Endothelial cell of hepatic sinusoid (primary cell): Measurements from ENCODE around the gene RFX1.
"Not testable (repeated sequence)": the region's sequence is repeated elsewhere in the genome, so short reads cannot be mapped to it uniquely, and the experiment has no call there.

Experiments used
- in situ Hi-C: cut with HindIII; loops from 2 replicates; pipeline ENCODE4 v1.10.0; 2017; ENCODE audit warnings: low sequenced_read_pairs

Gene RFX1

DNA sequence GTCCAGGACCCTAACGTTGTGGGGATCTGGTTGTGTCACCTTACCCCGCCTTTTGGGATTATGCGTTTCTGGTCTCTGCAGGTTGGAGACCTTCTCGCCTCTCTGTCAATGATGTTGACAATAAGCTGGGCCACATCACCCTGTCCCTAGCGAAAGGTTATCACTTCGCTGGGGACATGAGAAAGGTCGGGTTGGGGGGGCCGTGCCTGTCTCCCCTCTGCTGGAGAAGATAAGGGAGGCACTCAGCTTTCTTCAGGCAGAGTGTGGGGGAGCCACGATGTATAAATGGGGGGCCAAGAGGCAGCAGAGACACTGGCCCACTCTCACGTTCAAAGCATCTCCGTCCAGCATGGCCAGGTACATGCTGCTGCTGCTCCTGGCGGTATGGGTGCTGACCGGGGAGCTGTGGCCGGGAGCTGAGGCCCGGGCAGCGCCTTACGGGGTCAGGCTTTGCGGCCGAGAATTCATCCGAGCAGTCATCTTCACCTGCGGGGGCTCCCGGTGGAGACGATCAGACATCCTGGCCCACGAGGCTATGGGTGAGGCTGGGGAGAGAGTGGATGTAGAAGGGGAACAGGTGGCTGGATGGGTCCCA lies 21.8 kb upstream of the RFX1 start, which contains the start of gene RLN3:
Gene RLN3 (plus strand): TSS at position 293 of the 595 bp plus-strand sequence. CDS start 57 bp downstream, at position 350.
- in situ Hi-C loops: no loop called here

DNA sequence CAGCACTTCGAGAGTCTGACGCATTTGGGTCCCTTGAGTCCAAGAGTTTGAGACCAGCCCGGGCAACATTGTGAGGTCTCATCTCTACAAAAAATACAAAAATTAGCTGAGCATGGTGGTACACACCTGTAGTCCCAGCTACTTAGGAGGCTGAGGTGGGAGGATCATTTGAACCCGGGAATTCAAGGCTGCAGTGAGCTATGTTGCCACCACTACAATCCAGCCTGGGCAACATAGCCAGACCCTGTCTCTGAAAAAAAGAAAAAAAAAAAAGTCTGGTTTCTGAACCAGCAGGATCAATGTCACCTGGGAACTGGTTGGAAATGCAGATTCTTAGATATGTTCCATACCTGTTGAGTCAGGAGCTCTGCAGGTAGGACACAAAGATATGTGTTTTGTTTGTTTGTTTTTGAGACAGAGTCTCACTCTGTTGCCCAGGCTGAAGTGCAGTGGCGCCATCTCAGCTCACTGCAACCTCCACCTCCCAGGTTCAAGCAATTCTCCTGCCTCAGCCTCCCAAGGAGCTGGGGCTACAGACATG lies 20.6 kb upstream of the RFX1 start:
- in situ Hi-C loops: not testable (repeated sequence)

DNA sequence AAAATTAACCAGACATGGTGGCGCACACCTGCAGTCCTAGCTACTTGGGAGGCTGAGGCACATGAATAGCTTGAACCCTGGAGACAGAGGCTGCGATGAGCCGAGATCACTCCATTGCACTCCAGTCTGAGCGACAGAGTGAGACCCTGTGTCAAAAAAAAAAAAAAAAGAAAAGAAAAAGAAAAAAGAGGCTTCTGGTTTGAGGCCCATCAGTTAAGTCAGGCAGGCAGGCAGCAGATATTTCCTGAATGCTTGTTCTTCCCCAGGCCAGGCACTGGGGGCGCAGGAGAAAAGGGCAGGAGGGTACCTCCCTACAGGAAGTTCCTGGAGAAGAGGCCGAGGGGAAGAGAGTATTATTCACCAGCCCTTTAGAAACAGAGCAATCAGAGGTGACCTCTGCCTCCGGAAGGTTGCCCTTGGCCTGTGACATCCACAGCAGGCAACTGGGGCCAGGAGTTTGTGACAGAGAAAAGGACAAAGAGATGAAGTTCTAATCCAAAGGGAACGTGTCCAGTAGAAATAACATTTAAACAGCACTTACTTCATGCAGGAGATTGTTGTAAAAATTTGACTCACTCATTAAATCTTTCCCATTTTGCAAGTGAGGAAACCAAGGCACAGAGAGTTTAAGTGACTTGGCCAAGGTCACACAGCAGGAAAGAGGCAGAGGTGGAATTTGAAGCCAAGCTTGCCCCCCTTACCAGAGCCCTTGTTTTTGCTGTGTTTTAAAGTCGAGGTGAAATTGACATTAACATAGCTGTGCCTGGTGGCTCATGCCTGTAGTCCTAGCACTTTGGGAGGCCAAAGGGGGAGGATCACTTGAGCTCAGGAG lies 17.5 kb upstream of the RFX1 start:
- in situ Hi-C loops: loop anchor here (5.0 kb wide), 1 partner anchor 136 kb away; no protein-coding TSS in a partner anchor

DNA sequence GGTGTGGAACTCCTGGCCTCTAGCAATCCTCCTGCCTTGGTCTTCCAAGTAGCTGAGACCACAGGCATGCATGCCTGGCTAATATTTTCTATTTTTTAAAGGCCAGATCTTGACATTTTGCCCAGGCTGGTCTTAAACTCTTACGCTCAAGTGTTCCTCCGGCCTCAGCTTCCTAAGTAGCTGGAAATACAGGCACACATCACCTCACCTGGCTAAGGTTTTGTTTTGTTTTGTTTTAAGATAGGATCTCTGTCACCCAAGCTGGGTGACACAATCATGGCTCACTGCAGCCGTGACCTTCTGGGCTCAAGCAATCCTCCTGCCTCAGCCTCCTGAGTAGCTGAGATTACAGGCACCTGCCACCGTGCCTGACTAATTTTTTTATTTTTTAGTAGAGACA lies 16.3 kb upstream of the RFX1 start:
- in situ Hi-C loops: loop anchor here (5.0 kb wide), 1 partner anchor 135 kb away; no protein-coding TSS in a partner anchor

DNA sequence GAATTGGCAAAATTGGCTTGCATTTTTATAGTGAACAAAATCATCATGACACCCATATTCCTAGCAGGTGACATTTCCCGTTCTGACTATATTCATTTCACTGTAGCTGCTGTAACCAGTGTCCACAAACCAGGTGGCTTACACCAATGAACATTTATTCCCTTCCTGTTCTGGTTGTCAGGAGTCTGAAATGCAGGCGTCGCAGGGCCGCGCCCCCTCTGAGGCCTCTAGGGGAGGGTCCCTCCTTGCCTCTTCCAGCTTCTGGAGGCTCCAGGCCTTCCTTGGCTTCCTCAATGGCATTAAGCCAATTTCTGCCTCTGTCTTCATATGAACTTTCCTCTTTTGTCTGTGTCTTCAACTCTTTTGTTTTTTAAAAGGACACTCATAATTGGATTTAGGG lies 15.4 kb upstream of the RFX1 start:
- in situ Hi-C loops: loop anchor here (5.0 kb wide), 1 partner anchor 134 kb away; no protein-coding TSS in a partner anchor

DNA sequence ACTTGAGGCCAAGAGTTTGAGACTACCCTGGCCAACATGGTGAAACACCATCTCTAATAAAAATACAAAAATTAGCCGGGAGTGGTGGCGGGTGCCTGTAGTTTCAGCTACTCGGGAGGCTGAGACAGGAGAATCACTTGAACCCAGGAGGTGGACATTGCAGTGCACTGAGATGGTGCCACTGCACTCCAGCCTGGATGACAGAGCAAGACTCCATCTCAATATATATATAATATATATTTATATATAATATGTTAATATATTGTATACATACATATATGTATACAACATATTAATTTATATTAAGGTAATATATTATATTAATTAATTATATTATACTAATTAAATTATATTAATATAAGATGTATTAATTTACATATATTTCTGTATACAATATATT lies 13.6 kb upstream of the RFX1 start:
- in situ Hi-C loops: loop anchor here (5.0 kb wide), 1 partner anchor 132 kb away; no protein-coding TSS in a partner anchor

DNA sequence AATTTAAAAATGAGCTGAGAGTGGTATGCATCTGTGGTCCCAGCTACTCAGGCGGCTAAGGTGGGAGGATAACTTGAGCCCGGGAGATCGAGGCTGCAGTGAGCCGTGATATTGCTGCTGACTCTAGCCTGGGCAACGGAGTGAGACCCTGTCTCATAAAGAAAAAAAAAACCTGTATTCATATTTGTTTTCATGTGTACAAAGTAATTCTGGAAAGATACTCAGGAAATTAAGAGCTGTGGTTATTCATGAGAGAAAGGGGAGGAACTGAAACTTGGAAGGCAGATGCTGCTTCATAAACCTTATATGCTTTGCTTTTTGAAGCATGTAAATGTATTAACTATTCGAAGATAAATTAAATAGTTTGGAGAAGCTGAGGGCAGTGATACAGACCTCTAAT lies 13.0 kb upstream of the RFX1 start:
- in situ Hi-C loops: no loop called here

DNA sequence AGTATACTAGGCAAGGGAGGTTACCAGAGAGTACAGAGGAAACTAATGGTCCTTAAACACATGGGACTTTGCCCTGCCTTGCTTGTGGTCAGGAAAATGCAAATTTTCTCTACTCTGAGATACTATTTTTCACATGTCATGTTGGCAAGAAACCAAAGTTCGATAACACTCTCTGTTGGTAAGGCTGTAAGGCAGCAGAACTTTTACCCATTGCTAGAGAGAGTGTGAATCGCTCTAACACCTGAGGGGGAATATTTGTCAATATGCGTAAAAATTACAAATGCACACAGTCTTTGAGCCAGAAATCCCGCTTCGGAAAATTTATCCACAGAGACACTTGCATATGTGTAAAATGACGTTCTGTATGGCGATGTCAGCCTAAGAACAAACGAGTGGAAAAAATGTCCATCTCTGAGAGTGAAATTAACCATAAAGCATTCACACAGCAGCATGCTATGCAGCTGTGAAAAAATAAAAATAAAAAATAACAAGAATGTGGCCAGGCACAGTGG lies 9.5 kb upstream of the RFX1 start:
- in situ Hi-C loops: no loop called here

DNA sequence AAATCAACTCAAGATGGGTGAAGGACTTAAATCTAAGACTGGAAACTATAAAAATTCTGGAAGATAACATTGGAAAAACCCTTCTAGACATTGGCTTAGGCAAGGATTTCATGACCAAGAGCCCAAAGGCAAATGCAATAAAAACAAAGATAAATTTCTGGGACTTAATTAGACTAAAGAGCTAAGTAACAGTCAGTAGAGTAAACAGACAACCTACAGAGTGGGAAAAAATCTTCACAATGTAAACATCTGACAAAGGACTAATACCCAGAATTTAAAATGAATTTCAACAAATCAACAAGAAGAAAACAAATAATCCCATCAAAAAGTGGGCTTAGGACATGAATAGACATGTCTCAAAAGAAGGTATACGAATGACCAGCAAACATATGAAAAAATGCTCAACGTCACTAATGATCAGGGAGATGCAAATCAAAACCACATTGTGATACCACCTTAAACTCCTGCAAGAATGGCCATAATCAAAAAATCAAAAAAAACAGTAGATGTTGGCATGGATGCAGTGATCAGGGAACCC lies 6.3 kb upstream of the RFX1 start:
- in situ Hi-C loops: no loop called here

DNA sequence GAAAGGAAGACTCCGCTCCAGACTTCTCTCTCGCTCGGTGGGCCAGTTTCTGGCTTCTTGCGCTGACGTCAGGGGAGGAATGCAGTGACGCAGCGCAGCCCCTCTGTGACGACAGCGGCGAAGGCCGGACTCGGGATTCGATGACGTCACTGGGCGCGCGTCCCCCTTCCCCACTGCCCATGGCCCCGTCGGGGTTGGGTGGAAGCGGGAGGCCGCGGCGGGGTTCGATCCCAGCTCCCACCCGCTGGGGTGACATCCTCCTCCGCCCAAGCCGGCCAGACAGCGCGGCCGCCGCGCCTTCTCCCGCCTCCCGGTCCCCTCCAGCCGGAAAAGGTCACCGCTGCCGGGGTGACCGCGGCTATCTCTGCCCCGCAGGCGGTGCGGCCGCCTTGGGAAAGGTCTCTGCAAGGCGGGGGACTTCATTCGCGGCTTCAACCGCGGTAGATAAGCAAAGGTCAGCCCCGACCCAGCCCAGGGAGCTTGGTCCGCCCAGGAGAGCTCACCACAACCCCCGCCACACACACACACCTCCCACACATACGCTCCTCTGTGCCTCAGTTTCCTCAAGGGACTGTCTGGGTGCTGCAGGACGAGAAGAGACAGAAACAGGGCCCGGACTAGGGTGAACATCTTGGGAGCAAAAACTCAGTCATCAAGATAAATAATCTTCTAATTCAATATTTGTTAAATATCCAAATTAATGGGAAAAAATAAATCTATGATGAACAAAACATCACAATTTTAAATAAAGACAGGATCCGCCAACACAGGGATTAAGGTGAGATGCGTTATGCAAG lies 844 bp upstream of the RFX1 start:
- in situ Hi-C loops: no loop called here

DNA sequence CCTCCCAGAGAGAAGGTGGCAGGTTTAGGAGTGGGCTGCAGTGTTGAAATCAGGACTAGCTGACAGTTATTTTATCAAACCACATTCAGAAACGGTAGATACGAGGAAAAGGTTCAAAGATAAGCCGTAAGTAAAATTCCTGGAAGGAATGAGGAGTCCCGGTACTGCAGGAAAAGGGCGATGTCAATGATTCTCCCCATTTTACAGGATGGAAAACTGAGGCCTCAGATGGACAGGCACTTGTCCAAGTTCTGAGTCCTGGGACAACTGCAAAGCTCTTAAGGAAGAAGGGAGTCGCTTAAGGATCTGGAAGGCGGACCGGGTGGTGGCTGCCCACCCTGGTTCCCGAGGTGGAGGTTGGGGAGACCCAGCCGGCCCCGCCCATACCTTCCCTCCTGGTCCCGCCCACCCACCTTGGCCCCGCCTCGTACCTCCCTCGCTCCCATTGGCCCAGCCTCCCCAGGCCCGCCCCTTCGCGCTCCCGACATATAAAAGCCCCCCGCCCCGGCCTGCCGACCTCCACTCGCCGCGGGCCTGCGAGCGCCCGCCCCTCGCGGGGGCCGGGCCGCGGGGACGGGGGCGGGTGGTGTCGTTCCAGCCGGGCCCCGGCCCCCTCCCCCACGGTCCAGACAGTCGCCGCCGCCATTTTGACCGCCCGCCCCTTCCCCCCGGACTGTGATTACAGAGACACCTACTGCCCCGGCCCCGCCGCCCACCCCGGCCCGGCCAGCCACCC lies 603 bp downstream of the RFX1 start:
- in situ Hi-C loops: no loop called here

DNA sequence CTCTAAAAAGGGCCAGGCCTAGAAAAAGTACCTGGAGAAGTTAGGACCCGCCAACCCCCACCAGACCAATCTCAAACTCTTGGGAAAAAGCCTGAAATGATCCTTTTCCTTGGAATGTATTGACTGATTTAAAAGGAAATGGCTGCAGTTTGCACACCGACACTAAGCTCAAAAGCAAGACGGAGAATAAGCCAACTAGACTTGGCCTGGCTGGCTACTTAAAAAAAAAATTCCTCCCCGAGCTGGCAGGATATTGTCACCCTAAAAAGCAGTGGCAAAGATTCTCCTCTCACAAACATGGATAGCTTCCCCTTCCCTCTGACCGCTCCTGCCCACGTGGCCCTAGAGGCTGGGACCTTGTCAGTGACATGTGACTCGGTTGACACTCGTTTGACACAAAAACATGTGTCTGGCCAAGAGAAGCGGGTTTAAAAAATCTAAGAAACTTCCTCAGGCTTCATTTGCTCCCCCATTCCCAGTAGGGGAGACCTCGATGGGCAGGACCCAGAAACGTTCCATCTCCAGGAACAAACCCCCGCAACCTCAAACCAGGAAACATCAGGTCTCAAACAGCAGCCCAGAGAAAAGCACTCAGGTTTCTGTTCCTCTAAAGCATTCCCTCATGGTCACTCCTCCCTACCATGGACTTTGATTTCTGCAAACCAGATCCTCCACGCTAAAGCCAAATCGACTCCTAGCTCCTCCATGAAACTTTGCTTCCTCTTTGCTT lies 1.3 kb downstream of the RFX1 start:
- in situ Hi-C loops: no loop called here

DNA sequence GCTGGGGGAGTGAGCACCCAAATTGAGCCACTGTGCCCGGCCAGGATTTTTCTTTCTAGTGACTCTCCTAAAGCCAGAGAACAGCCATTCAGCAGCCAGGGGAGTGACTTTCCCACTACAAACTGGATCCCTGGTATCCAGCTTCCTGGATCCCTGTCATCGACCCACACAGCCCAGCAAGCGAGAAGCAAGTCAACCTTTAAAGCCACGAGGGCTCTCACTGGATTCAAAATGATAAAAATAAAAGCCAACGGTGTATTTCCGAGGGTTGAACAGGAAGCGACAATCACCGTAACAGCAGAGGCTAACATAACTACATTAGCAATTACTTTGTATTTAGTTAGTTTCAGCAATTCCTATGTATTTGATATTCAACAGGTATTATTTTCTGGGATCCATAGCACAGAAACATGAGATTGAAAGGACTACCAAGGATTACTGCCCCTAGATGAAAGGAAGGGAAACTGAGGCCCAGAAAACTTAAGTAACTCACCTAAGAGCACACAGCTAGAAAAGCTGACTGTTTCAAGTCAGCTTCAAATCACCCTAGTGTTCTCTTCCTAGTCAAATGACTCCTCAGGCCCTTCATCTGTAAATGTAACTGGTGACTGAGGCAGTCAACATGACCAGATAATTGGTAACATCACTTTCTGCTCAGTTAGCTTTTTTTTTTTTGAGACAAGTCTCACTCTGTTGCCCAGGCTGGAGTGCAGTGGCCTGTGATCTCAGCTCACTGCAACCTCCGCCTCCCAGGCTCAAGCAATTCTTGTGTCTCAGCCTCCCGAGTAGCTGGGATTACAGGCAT lies 2.7 kb downstream of the RFX1 start:
- in situ Hi-C loops: no loop called here

DNA sequence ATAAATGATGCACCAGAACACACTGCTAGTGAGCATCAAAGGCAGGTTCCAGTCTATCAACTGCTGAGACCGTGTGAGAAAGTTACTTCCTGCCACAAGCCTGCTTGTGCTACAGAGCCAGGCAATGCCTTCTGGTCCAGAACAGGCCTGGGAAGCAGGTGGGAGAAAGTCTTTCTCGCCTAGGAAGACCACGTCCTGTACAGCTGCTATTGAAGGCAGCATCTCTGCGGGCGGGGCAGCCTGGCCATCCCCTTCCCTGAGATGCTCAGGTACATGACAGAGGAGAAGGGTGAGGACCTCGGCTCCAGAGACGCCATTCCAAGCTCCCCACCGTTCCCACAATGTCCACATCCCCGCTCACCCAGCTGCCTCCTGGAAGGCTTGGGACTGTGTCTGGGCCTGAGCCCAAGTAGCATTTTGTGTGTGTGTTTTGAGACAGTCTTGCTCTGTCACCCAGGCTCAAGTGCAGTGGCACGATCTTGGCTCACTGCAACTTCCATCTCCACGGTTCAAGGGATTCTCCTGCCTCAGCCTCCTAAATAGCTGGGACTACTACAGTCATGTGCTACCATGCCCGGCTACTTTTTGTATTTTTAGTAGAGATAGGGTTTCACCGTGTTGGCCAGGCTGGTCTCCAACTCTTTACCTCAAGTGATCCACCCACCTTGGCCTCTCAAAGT lies 3.4 kb downstream of the RFX1 start:
- in situ Hi-C loops: no loop called here

DNA sequence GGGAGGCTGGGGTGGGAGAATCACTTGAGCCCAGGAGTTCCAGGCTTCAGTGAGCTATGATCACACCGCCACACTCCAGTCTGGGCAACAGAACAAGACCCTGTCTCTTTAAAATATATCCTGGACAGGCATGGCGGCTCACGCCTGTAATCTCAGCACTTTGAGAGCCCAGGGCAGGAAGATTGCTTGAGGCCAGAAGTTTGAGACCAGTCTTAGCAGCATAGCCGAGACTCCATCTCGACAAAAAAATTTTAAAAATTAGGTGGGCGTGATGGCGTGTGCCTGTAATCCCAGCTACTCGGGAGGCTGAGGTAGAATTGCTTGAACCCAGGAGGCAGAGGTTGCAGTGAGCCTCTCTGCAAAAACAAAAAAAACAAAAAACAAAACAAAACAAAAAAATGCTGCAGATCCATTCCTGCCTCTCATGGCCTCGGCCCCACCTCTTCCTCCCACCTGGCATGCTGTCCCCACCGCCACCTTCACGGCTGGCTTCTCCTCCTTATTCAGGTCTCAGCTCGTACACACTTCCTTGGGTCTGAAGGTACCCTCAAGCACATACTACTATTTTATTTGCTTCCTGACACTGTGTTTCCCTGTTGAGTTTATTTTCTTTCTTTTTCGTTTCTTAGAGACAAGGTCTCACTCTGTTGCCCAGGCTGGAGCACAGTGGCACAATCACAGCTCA lies 5.3 kb downstream of the RFX1 start:
- in situ Hi-C loops: no loop called here

DNA sequence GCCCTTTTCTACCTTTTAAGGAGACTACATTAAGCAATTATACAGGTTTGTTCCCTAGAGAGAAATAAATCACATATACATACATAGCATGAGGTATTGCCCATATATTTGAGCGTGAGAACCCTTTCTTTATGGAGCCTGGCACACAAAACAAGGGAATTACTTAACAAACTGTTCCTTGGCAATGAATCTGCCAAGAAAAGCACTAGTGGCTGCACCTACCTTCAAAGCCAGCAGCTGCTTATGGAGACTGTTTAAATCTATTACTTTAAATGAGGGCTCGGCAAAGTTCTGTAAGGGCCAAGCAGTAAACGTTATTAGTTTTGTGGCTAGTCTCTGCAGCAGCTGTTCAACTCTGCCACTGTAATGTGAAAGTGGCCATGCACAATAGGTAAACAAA lies 7.0 kb downstream of the RFX1 start:
- in situ Hi-C loops: no loop called here

DNA sequence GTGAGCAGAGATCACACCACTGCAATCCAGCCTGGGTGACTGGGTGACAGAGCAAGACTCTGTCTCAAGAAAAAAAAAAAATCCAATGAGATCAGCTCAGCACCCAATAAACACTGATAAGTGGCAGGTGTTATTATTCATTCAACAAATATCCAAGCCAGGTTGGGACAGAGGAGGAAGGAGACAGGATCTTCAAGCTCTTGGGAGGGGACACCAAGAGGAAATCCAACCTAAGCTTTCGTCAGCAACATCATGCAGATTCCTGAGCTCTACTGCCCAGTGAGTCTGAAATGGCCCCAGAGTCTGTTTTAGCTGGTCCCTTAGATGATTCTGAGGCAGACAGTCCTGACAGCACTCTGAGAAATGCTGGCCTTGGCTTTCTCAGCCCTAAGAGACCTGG lies 7.7 kb downstream of the RFX1 start:
- in situ Hi-C loops: no loop called here

DNA sequence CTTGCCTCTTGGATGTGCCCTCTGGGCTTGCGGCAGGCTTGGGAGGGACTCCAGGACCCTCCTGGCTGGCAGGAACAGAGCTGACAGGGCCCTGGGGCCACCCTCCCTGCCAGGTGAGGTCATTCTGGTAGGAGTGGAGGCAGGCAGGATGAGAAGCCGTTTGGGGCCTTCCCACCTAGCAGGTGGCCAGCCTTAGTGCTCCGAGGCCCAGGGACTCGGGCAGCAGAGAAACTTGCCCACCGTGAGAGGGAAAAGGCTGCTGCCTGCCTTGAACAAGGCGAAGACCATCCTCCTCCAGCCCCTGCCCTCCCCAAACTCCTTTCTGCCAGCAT lies 8.5 kb downstream of the RFX1 start:
- in situ Hi-C loops: no loop called here
